Body of pancreas (tissue), 4 donors: ENCODE measurements around the gene PRTFDC1. TPM values are rescaled to one million over a fixed set of nuclear protein-coding genes. Genes with fewer than 3 reads are reported as not detected.

ENCODE experiments used
- ATAC-seq: fragments of 150-250 bp; one replicate; pipeline ENCODE4 v1.9.1; 2016
- DNase-seq, 4 donors: peaks; one replicate each; pipeline ENCODE4 v3.0.0-alpha.2; 2019
- H3K27ac ChIP-seq, 4 donors: fragments of 200-600 bp; sonication (generic); 1 replicate in 3 of 4; 2 replicates in 1 of 4; pipeline versions ENCODE4 v1.5.1 to v1.6.1; 2016 to 2019; ENCODE audit warnings: mild to moderate bottlenecking in 1 of 4, mixed read lengths in 1 of 4, moderate library complexity in 1 of 4
- H3K27me3 ChIP-seq, 2 donors: fragments of 200-600 bp; sonication (generic); one replicate each; pipeline ENCODE4 v1.6.0; 2016; ENCODE audit warnings: mild to moderate bottlenecking in 1 of 2
- H3K36me3 ChIP-seq, 2 donors: fragments of 200-600 bp; sonication (generic); replicated peaks in 1 of 2; 2 replicates each; pipeline ENCODE4 v1.5.1; 2016; ENCODE audit warnings: low read depth in 2 of 2; ENCODE audit not compliant: insufficient read depth in 1 of 2
- H3K4me1 ChIP-seq: fragments of 200-600 bp; sonication (generic); one replicate; pipeline ENCODE4 v1.6.0; 2016
- H3K4me3 ChIP-seq, 2 donors: fragments of 200-600 bp; sonication (generic); 1 replicate in 1 of 2; 2 replicates in 1 of 2; pipeline ENCODE4 v1.5.1; 2016 to 2019
- H3K9me3 ChIP-seq, 3 donors: fragments of 200-600 bp; sonication (generic); 1 replicate in 2 of 3; 2 replicates in 1 of 3; pipeline ENCODE4 v1.5.1; 2016
- CTCF ChIP-seq, 7 experiments: fragments of 450-650 bp in 4 of 7; fragments of 200-600 bp in 3 of 7; sonication (generic) in 3 of 7; IDR thresholded peaks; one replicate each; pipeline ENCODE4 v1.5.1; 2016 to 2019; ENCODE audit warnings: antibody characterized with exemption in 7 of 7
- POLR2A ChIP-seq, 3 donors: fragments of 450-650 bp; IDR thresholded peaks; one replicate each; pipeline ENCODE4 v1.6.1; 2016; ENCODE audit warnings: antibody characterized with exemption in 3 of 3, mild to moderate bottlenecking in 2 of 3
- WGBS, 2 donors: methylation state at CpG; one replicate each; pipeline ENCODE4 v1.1.5; 2017; 5-methylcytosine and 5-hydroxymethylcytosine counted together
- intact Hi-C: fragments of 100-400 bp; cut with DNase I; formaldehyde crosslinking; loops from one replicate; pipeline ENCODE4 v1.15.1; 2023
- total RNA-seq, 2 donors: library from RNA; depleted of rRNA; stranded (reverse); fragments of >200 nt; gene quantifications; one replicate each; pipeline ENCODE4 v1.1.0, GENCODE V29; 2016

The PRTFDC1 gene
- total RNA-seq, 2 donors from 2014 or later = 6.5 to 14.2 TPM

- Histone ChIP-seq H3K4me3 (no peak overlapping the region), H3K27ac (no peak overlapping the region), H3K27me3 (no peaks in the 10 kb centered on the region), H3K4me1 (no peaks in the 10 kb centered on the region), H3K9me3 (no peaks in the 10 kb centered on the region), H3K36me3 (no peaks in the 10 kb centered on the region)
- TF ChIP-seq POLR2A (IDR thresholded peaks at IDR 0.05) = no peak
- no peak for TF ChIP-seq CTCF (IDR thresholded peaks at IDR 0.05)
- DNase-seq (no peak), ATAC-seq (no peak)
- WGBS, 2 donors = 88 to 95% methylated on average over 2 of the region's 2 CpGs
- intact Hi-C loops = no loop called here
Measured at GRCh38 chr10:24893127-24893526, 59.3 kb downstream of the PRTFDC1 start.

DNA sequence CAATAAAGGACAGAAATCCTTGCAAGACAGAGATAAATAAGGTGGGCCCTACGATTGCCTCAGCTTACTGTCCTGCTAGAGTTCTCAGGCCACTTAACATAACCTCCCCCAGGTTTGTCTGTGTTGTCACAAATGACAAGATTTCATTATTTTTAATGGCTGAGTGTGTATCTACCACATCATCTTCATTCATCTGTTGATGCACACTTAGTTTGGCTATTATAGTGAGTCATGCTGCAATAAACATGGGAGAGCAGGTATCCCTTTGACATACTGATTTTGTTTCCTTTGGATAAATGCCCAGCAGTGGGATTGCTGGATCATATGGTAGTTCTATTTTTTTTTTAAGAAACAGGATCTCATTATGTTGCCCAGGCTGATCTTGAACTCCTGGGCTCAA lies 60.6 kb downstream of the PRTFDC1 start:
- Histone ChIP-seq H3K9me3 (no peaks in the 10 kb centered on the region), H3K27me3 (no peaks in the 10 kb centered on the region), H3K4me1 (no peaks in the 10 kb centered on the region), H3K36me3 (no peaks in the 10 kb centered on the region), H3K4me3 (no peak overlapping the region), H3K27ac (no peak overlapping the region)
- DNase-seq (no peak), ATAC-seq (no peak)
- 50 to 79% methylated on average over 1 of the region's 1 CpG for WGBS, 2 donors
- TF ChIP-seq CTCF (IDR thresholded peaks at IDR 0.05) (no peak), POLR2A (IDR thresholded peaks at IDR 0.05) (no peak)
- intact Hi-C loops = no loop called here

DNA sequence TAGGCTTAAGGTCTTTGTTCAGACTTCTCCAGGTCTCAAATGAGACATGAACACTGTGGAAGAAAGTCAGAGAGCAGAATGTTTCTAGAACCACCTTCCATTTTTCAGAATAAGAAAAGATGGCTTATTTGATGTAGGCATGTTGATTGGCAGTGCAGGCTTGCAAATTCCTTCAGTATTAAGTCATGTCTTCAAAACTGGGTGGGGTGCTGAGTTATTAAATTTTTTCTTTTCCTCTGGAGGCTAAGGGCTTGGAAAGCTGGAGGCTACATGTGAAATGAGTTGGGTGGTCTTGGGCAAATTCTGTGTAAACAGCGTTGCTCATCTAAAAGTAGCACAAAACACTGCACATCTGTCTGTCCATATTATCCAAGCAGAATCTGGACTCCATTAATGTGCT lies 62.8 kb downstream of the PRTFDC1 start:
- TF ChIP-seq CTCF (IDR thresholded peaks at IDR 0.05) (no peak), POLR2A (IDR thresholded peaks at IDR 0.05) (no peak)
- no peak overlapping the region for H3K27ac ChIP-seq
- no peak for DNase-seq
- no peak overlapping the region for H3K4me3 ChIP-seq
- ATAC-seq = no peak
- H3K27me3 ChIP-seq = no peaks in the 10 kb centered on the region
- H3K9me3 ChIP-seq = no peaks in the 10 kb centered on the region
- H3K36me3 ChIP-seq = no peaks in the 10 kb centered on the region
- H3K4me1 ChIP-seq = no peaks in the 10 kb centered on the region
- WGBS, 2 donors = 86 to 95% methylated on average over 1 of the region's 1 CpG
- intact Hi-C loops = no loop called here

DNA sequence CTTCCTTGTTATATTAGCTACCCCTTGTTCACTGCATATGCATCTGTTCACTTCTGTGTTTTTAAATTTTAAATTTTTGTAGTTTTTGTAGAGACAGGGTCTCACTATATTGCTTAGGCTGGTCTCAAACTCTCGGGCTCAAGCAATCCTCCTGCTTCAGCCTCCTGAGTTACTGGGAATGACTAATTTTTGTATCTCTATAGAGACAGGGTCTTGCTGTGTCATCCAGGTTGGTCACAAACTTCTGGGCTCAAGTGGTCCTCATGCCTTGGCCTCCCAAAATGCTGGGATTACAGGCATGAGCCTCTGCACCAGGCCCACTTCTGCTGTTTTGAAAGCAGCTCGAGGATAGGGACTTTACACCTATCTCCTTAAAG lies 64.6 kb downstream of the PRTFDC1 start:
- DNase-seq (no peak), ATAC-seq (no peak)
- intact Hi-C loops = no loop called here
- H3K4me3 ChIP-seq = no peak overlapping the region
- H3K27ac ChIP-seq = no peak overlapping the region
- TF ChIP-seq POLR2A (IDR thresholded peaks at IDR 0.05) = no peak
- no peak for TF ChIP-seq CTCF (IDR thresholded peaks at IDR 0.05)
- no peaks in the 10 kb centered on the region for H3K9me3 ChIP-seq
- WGBS, 2 donors = 81 to 91% methylated on average over 2 of the region's 2 CpGs
- no peaks in the 10 kb centered on the region for H3K27me3 ChIP-seq
- no peaks in the 10 kb centered on the region for H3K4me1 ChIP-seq
- no peaks in the 10 kb centered on the region for H3K36me3 ChIP-seq

DNA sequence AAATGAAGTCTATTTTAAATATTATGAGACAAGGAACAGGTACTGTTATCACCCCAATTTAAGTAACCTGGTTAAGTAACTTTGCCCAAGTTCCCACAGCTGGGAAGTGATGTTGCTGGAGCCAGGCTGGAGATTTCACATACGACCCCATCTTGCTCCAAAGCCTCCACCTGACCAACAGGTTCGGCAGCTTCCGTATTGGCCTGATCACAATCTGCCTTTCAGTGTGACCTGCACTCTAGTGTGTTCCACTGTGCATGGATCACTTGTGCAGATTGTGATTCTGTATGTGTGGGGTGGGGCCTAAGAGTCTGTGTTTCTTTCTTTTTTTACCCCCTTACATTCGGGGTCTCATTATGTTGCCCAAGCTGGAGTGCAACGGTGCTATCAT lies 66.1 kb downstream of the PRTFDC1 start:
- intact Hi-C loops = no loop called here
- DNase-seq (peak in 2 of 4 donors; percentile 13 to 33), ATAC-seq (no peak)
- TF ChIP-seq CTCF (IDR thresholded peaks at IDR 0.05) (no peak), POLR2A (IDR thresholded peaks at IDR 0.05) (no peak)
- WGBS, 2 donors = 18 to 44% methylated on average over 5 of the region's 5 CpGs
- Histone ChIP-seq H3K4me3 (no peak overlapping the region), H3K27ac (no peak overlapping the region), H3K4me1 (no peaks in the 10 kb centered on the region), H3K27me3 (no peaks in the 10 kb centered on the region), H3K9me3 (no peaks in the 10 kb centered on the region), H3K36me3 (no peaks in the 10 kb centered on the region)
